Suprapubic skin (tissue), 4 donors: ENCODE data around the gene BCL7C. TPM values are rescaled to one million over a fixed set of nuclear protein-coding genes. Genes with fewer than 3 reads are reported as not detected.

Experiments
- DNase-seq, 2 donors: peaks; one replicate each; pipeline ENCODE4 v3.0.0-alpha.2; 2019; ENCODE audit warnings: low spot score in 2 of 2
- H3K27ac ChIP-seq: fragments of 200-600 bp; sonication (generic); one replicate; pipeline ENCODE4 v1.5.1; 2019
- H3K27me3 ChIP-seq: fragments of 200-600 bp; sonication (generic); one replicate; pipeline ENCODE4 v1.5.1; 2019
- H3K36me3 ChIP-seq: fragments of 200-600 bp; sonication (generic); one replicate; pipeline ENCODE4 v1.5.1; 2019
- H3K4me1 ChIP-seq: fragments of 200-600 bp; sonication (generic); one replicate; pipeline ENCODE4 v1.5.1; 2019
- H3K4me3 ChIP-seq: fragments of 200-600 bp; sonication (generic); one replicate; pipeline ENCODE4 v1.5.1; 2019; ENCODE audit warnings: mild to moderate bottlenecking
- H3K9me3 ChIP-seq: fragments of 200-600 bp; sonication (generic); one replicate; pipeline ENCODE4 v1.5.1; 2019
- CTCF ChIP-seq, 2 donors: fragments of 200-600 bp in 1 of 2; fragments of 450-650 bp in 1 of 2; sonication (generic) in 1 of 2; IDR thresholded peaks; one replicate each; pipeline ENCODE4 v1.5.1; 2016 to 2019; ENCODE audit warnings: antibody characterized with exemption in 2 of 2, mild to moderate bottlenecking in 1 of 2, moderate library complexity in 1 of 2
- EP300 ChIP-seq: sonication (generic); formaldehyde crosslinking; IDR thresholded peaks from one replicate; pipeline ENCODE4 v1.6.1; 2017; ENCODE audit warnings: antibody characterized with exemption
- POLR2A ChIP-seq, 2 donors: fragments of 450-650 bp; IDR thresholded peaks; one replicate each; pipeline ENCODE4 v1.6.1; 2017; ENCODE audit warnings: antibody characterized with exemption in 2 of 2, mild to moderate bottlenecking in 2 of 2, moderate library complexity in 2 of 2
- POLR2AphosphoS5 ChIP-seq, 3 donors: sonication (generic); formaldehyde crosslinking; IDR thresholded peaks; one replicate each; pipeline ENCODE4 v1.6.1; 2017; ENCODE audit warnings: antibody characterized with exemption in 3 of 3
- WGBS: methylation state at CpG from one replicate; pipeline ENCODE4 v1.1.5; 2018; 5-methylcytosine and 5-hydroxymethylcytosine counted together
- total RNA-seq, 4 donors: library from RNA; depleted of rRNA; stranded (reverse); fragments of >200 nt; gene quantifications; one replicate each; pipeline ENCODE4 v1.1.0, GENCODE V29; 2016

BCL7C gene
- total RNA-seq, 4 donors from 2014 or later, result 32.3 to 47.2 (median 43.9) TPM

GRCh38 chr16:30844671-30845449 is 49.0 kb downstream of the BCL7C start:
- no peaks in the 10 kb centered on the region for H3K27me3 ChIP-seq
- peak in 1 of 2 donors; percentile 85 for DNase-seq
- TF ChIP-seq CTCF (IDR thresholded peaks at IDR 0.05) (peak; percentile 75 to 83), POLR2A (IDR thresholded peaks at IDR 0.05) (no peak)
- H3K36me3 ChIP-seq, result no peaks in the 10 kb centered on the region
- H3K4me3 ChIP-seq, result peak overlapping the region; percentile 14
- WGBS, result 17% methylated on average over 8 of the region's 8 CpGs
- no peaks in the 10 kb centered on the region for H3K9me3 ChIP-seq
- H3K27ac ChIP-seq, result no peak overlapping the region
- H3K4me1 ChIP-seq, result peaks cover 12% of the 10 kb centered on the region

- no peak for TF ChIP-seq CTCF (IDR thresholded peaks at IDR 0.05)
- TF ChIP-seq EP300, result no peak
- TF ChIP-seq POLR2A (IDR thresholded peaks at IDR 0.05), result no peak
- TF ChIP-seq POLR2AphosphoS5 (IDR thresholded peaks at IDR 0.05), result no peak
- H3K27me3 ChIP-seq, result no peaks in the 10 kb centered on the region
- DNase-seq, result no peak
- no peaks in the 10 kb centered on the region for H3K9me3 ChIP-seq
- no peaks in the 10 kb centered on the region for H3K36me3 ChIP-seq
- 84% methylated on average over 1 of the region's 1 CpG for WGBS
- no peak overlapping the region for H3K4me3 ChIP-seq
- no peak overlapping the region for H3K27ac ChIP-seq
- peaks cover 18% of the 10 kb centered on the region for H3K4me1 ChIP-seq
These were observed 49.6 kb downstream of the BCL7C start for GRCh38 chr16:30844346-30844670.

DNA sequence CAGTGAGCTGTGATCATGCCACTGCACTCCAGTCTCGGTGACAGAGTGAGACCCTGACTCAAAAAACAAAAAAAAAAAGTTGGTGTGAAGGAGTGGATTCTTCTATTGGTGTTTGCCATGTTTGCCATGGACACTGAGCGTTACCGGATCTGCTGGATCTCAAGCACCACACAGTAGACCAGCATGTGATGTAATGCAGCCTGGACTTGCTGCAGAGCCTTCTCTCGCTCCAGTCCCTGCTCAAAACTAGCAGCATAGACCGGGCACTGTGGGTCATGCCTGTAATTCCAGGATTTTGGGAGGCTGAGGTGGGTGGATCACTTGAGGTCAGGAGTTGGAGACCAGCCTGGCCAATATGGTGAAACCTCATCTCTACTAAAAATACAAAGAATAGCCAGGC is 50.4 kb downstream of the BCL7C start:
- TF ChIP-seq CTCF (IDR thresholded peaks at IDR 0.05) (no peak), POLR2A (IDR thresholded peaks at IDR 0.05) (no peak), POLR2AphosphoS5 (IDR thresholded peaks at IDR 0.05) (no peak), EP300 (no peak)
- no peak for DNase-seq
- Histone ChIP-seq H3K4me1 (peaks cover 18% of the 10 kb centered on the region), H3K4me3 (no peak overlapping the region), H3K9me3 (no peaks in the 10 kb centered on the region), H3K27ac (no peak overlapping the region), H3K27me3 (no peaks in the 10 kb centered on the region), H3K36me3 (no peaks in the 10 kb centered on the region)
- 83% methylated on average over 5 of the region's 5 CpGs for WGBS

DNA sequence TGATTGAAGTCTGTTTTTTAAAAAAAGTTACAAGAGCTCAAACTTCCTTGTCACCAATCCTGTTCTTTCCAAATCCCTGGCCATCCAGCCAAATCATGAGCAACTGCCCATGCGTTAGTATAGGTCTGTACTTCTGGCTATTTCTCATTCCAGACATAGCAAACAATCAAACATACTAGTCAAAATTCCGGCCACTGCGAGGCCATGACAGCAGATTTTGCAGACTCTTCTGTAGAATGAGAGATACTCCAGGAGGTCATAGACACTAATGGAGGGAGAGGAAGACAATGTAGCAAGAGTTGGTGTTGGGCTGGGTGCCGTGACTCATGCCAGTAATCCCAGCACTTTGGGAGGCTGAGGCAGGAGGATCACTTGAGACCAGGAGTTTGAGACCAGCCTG is 50.9 kb downstream of the BCL7C start:
- no peak overlapping the region for H3K27ac ChIP-seq
- H3K4me3 ChIP-seq, result no peak overlapping the region
- H3K27me3 ChIP-seq, result no peaks in the 10 kb centered on the region
- 95% methylated on average over 4 of the region's 4 CpGs for WGBS
- no peak for DNase-seq
- no peaks in the 10 kb centered on the region for H3K9me3 ChIP-seq
- no peaks in the 10 kb centered on the region for H3K36me3 ChIP-seq
- no peak for TF ChIP-seq POLR2AphosphoS5 (IDR thresholded peaks at IDR 0.05)
- TF ChIP-seq EP300, result no peak
- no peak for TF ChIP-seq POLR2A (IDR thresholded peaks at IDR 0.05)
- no peak for TF ChIP-seq CTCF (IDR thresholded peaks at IDR 0.05)
- H3K4me1 ChIP-seq, result peaks cover 18% of the 10 kb centered on the region

DNA sequence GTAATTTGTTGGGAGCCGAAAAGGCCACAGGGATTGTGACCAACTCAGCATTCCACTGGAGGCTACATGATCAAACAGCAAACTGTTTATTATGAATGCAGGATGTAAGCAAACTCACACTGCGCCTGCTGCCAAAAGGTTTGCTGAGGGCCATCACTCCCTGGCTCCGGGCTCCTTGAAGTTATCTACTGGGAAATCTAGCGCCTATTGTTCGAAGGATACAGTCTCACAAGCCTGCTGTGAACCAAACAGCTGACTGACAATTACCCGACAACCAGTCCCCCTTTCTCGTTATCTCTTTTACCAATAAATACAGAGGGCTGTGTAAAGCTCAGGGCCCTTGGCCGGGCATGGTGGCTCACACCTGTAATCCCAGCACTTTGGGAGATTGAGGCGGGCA is 52.5 kb downstream of the BCL7C start:
- H3K36me3 ChIP-seq, result no peaks in the 10 kb centered on the region
- H3K4me1 ChIP-seq, result peaks cover 18% of the 10 kb centered on the region
- H3K4me3 ChIP-seq, result no peak overlapping the region
- WGBS, result 93% methylated on average over 9 of the region's 9 CpGs
- no peak overlapping the region for H3K27ac ChIP-seq
- no peaks in the 10 kb centered on the region for H3K27me3 ChIP-seq
- DNase-seq, result no peak
- TF ChIP-seq EP300, result no peak
- no peak for TF ChIP-seq POLR2AphosphoS5 (IDR thresholded peaks at IDR 0.05)
- no peak for TF ChIP-seq POLR2A (IDR thresholded peaks at IDR 0.05)
- TF ChIP-seq CTCF (IDR thresholded peaks at IDR 0.05), result no peak
- H3K9me3 ChIP-seq, result no peaks in the 10 kb centered on the region
